HL-60 (cell line): Measurements from ENCODE around the gene POLR3E.

Source experiments
- DNase-seq, 2 experiments: peaks; one replicate each; pipeline ENCODE4 v3.0.0-alpha.2; 2010 to 2020; ENCODE audit warnings: low read depth in 1 of 2, low spot score in 1 of 2
- H3K27ac ChIP-seq: fragments of 250-450 bp; sonication (Bioruptor Pico); replicated peaks from 2 replicates; pipeline ENCODE4 v1.5.1; 2020; ENCODE audit warnings: mild to moderate bottlenecking, moderate library complexity
- H3K27me3 ChIP-seq: fragments of 250-450 bp; sonication (Bioruptor Pico); 2 replicates; pipeline ENCODE4 v1.5.1; 2021; ENCODE audit warnings: mild to moderate bottlenecking, moderate library complexity; ENCODE audit not compliant: insufficient read depth, poor library complexity, severe bottlenecking
- H3K4me3 ChIP-seq: replicated peaks from 2 replicates; pipeline ENCODE4 v1.5.1; 2011; ENCODE audit warnings: mild to moderate bottlenecking, control low read depth, low read length; ENCODE audit not compliant: insufficient read depth
- CTCF ChIP-seq: IDR thresholded peaks from one replicate; pipeline ENCODE4 v1.5.1; 2011; ENCODE audit warnings: low read length, control low read depth, inconsistent platforms; ENCODE audit not compliant: insufficient read depth
- GABPA ChIP-seq: IDR thresholded peaks from 2 replicates; pipeline ENCODE4 v1.6.1; 2012; ENCODE audit warnings: low read depth
- POLR2AphosphoS5 ChIP-seq: IDR thresholded peaks from 2 replicates; pipeline ENCODE4 v1.6.1; 2012; ENCODE audit warnings: low read depth
- REST ChIP-seq: IDR thresholded peaks from 2 replicates; pipeline ENCODE4 v1.6.1; 2012; ENCODE audit warnings: low read depth; ENCODE audit not compliant: insufficient replicate concordance
- SPI1 ChIP-seq: IDR thresholded peaks from 2 replicates; pipeline ENCODE4 v1.6.1; 2012; ENCODE audit warnings: low read depth, mild to moderate bottlenecking, borderline replicate concordance

The POLR3E gene

GRCh38 chr16:22342082-22342481, 44.9 kb downstream of the POLR3E start:
- TF ChIP-seq REST (no peak), GABPA (no peak), CTCF (no peak), SPI1 (no peak), POLR2AphosphoS5 (no peak)
- Histone ChIP-seq H3K4me3 (no peak overlapping the region), H3K27me3 (no peaks in the 10 kb centered on the region), H3K27ac (no peak overlapping the region)
- no peak for DNase-seq

- no peak for DNase-seq
- H3K27ac ChIP-seq: no peak overlapping the region
- H3K27me3 ChIP-seq: no peaks in the 10 kb centered on the region
- TF ChIP-seq REST (no peak), POLR2AphosphoS5 (no peak), SPI1 (no peak), GABPA (no peak), CTCF (no peak)
- no peak overlapping the region for H3K4me3 ChIP-seq
Observed at GRCh38 chr16:22346483-22346882, 49.3 kb downstream of the POLR3E start.

- TF ChIP-seq REST (no peak), GABPA (no peak), SPI1 (no peak), CTCF (no peak), POLR2AphosphoS5 (no peak)
- Histone ChIP-seq H3K27ac (no peak overlapping the region), H3K27me3 (no peaks in the 10 kb centered on the region), H3K4me3 (no peak overlapping the region)
- DNase-seq: no peak
Observed at GRCh38 chr16:22347100-22347820, 50.1 kb downstream of the POLR3E start.
